Measurements from ENCODE around the gene CSNK1A1L. TPM values are rescaled to one million over a fixed set of nuclear protein-coding genes. Genes with fewer than 3 reads are reported as not detected.

Gene CSNK1A1L
- total and polyA plus RNA-seq, 2 of the 8 experiments (the other 6 are each of a cell fraction or from before 2014, with no cell fraction given), result not detected

DNA sequence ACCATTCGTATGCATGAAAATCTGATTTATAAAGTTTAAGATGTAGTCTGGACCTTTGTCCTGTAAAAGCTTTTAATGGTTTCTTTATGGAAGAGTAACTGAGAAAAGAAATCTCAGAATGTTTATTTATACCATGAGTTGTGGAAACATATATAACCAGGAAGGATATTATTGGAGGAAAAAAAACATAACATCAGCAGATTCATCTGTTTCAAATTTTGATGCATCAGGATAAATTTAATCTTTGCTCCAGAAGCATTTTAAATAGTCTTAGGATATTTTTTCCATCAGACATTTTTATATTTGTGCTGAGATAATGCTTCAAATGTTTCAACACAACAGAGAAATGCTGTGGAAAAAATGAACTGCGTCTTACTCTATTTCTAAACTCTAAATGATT lies 31.2 kb upstream of the CSNK1A1L start:
- H4K20me1 ChIP-seq (replicated peaks in 1 of 2; ENCODE audit: control insufficient read depth in 1 of 2, insufficient read depth in 2 of 2, low read length in 2 of 2), result no peaks in the 10 kb centered on the region
- H2AFZ ChIP-seq (ENCODE audit: low read length), result no peak overlapping the region
- no peak overlapping the region for H3K4me2 ChIP-seq (ENCODE audit: insufficient read depth in 1 of 2, low read depth in 2 of 2, low read length in 2 of 2)
- H3K9me3 ChIP-seq (ENCODE audit: insufficient read depth in 2 of 2, low read depth in 1 of 2, low read length in 1 of 2), result no peaks in the 10 kb centered on the region
- H2BK12ac ChIP-seq (ENCODE audit: low read depth, low read length), result no peak overlapping the region
- no peak overlapping the region for H3K9ac ChIP-seq (replicated peaks in 1 of 4; ENCODE audit: extremely low read depth in 1 of 4, low read depth in 3 of 4, low read length in 3 of 4)
- no peak overlapping the region for H2BK15ac ChIP-seq (ENCODE audit: low read length)
- no peaks in the 10 kb centered on the region for H3K79me1 ChIP-seq (ENCODE audit: low read depth, low read length)
- ChIA-PET POLR2A (ENCODE audit: partially characterized antibody) (no interaction called here), CTCF (ENCODE audit: partially characterized antibody) (interaction anchor here (0.7 to 1.5 kb wide), 5 partner anchors 11 to 1559 kb away, joined by 3 to 4 read pairs (median 3); no protein-coding TSS in a partner anchor)
- no peaks in the 10 kb centered on the region for H3K4me1 ChIP-seq (replicated peaks in 1 of 4; ENCODE audit: control insufficient read depth in 3 of 4, insufficient read depth in 4 of 4, low read length in 3 of 4)
- H3K23ac ChIP-seq (ENCODE audit: insufficient read length), result no peak overlapping the region
- H2BK5ac ChIP-seq (ENCODE audit: low read depth, low read length), result no peak overlapping the region
- H2AK5ac ChIP-seq (ENCODE audit: low read depth, low read length), result no peak overlapping the region
- WGBS, 2 experiments (ENCODE audit: extremely low coverage in 1 of 2, insufficient coverage in 1 of 2, insufficient read length in 1 of 2, insufficient replicate concordance in 2 of 2, low coverage in 1 of 2, low lambda C conversion rate in 2 of 2, missing lambda C conversion rate in 1 of 2), result 89% methylated on average over 2 of the region's 2 CpGs; no CpG with 5 or more reads in 1 of the 2 experiments
- H3K27me3 ChIP-seq (replicated peaks in 1 of 4; ENCODE audit: control insufficient read depth in 3 of 4, extremely low read depth in 1 of 4, insufficient read depth in 3 of 4, low read length in 3 of 4), result no peaks in the 10 kb centered on the region
- H3K23me2 ChIP-seq (ENCODE audit: low read depth, low read length), result no peaks in the 10 kb centered on the region
- no peak overlapping the region for H2BK20ac ChIP-seq (ENCODE audit: low read length)
- no peak overlapping the region for H3K18ac ChIP-seq (ENCODE audit: extremely low read depth, low read length)
- FAIRE-seq (no peak), DNase-seq (ENCODE audit: low read depth in 1 of 2, low spot score in 2 of 2) (no peak)
- H3K27ac ChIP-seq (ENCODE audit: low read depth, low read length), result no peak overlapping the region
- H3K4ac ChIP-seq (replicated peaks; ENCODE audit: insufficient read length, low read depth, low read length), result no peak overlapping the region
- no peak overlapping the region for H4K8ac ChIP-seq (ENCODE audit: extremely low read depth, insufficient read depth, low read length)
- no peak overlapping the region for H3K4me3 ChIP-seq (ENCODE audit: extremely low read depth in 1 of 4, insufficient read depth in 2 of 4, low read depth in 3 of 4, low read length in 4 of 4)
- H4K5ac ChIP-seq (ENCODE audit: insufficient read length, low read depth, low read length), result no peak overlapping the region
- H3K56ac ChIP-seq (replicated peaks; ENCODE audit: insufficient read length, low read depth, low read length), result no peak overlapping the region
- H2BK120ac ChIP-seq (replicated peaks; ENCODE audit: low read depth, low read length), result no peak overlapping the region
- H3K14ac ChIP-seq (ENCODE audit: insufficient read length), result no peak overlapping the region
- H3K36me3 ChIP-seq (ENCODE audit: control insufficient read depth in 2 of 4, insufficient read depth in 4 of 4, low read length in 3 of 4), result no peaks in the 10 kb centered on the region
- no peaks in the 10 kb centered on the region for H3K79me2 ChIP-seq (ENCODE audit: control insufficient read depth in 1 of 2, insufficient read depth in 2 of 2, low read length in 2 of 2)
- no peak overlapping the region for H4K91ac ChIP-seq (replicated peaks; ENCODE audit: insufficient read length, low read length)
- TF ChIP-seq YY1 (IDR thresholded peaks at IDR 0.05; ENCODE audit: low read depth, low read length), result no peak

All from H1 (cell line).